Mammary epithelial cell (primary cell): ENCODE results near the gene SP2.

Experiments
- CTCF ChIP-seq, 2 donors: IDR thresholded peaks in 1 of 2; conservative IDR thresholded peaks in 1 of 2; 2 replicates each; pipeline ENCODE4 v1.5.1; 2011 to 2012; ENCODE audit warnings: inconsistent platforms in 2 of 2, low read length in 2 of 2, mild to moderate bottlenecking in 2 of 2, control low read depth in 1 of 2, low read depth in 1 of 2; ENCODE audit not compliant: insufficient read depth in 1 of 2; ENCODE audit errors: extremely low read depth in 1 of 2
- EZH2 ChIP-seq: IDR thresholded peaks from 2 replicates; pipeline ENCODE4 v1.6.1; 2012; ENCODE audit warnings: low read length, inconsistent platforms, borderline replicate concordance

GRCh38 chr17:47850692-47851573 lies 45.1 kb upstream of the SP2 start, which contains the start of gene SP6:
- TF ChIP-seq CTCF (conservative IDR thresholded peaks at IDR 0.05 in 1 of 2, IDR thresholded peaks at IDR 0.05 in 1 of 2; ENCODE audit: extremely low read depth in 1 of 2, insufficient read depth in 1 of 2, low read depth in 1 of 2, low read length in 2 of 2) (peak in 1 of 2 donors; percentile 45), EZH2 (no peak)
